ENCODE measurements around the gene CNFN.

Gene CNFN

GRCh38 chr19:42375415-42376176 lies 14.5 kb downstream of the CNFN start:
- DNase-seq (ENCODE audit: low spot score), result no peak

DNA sequence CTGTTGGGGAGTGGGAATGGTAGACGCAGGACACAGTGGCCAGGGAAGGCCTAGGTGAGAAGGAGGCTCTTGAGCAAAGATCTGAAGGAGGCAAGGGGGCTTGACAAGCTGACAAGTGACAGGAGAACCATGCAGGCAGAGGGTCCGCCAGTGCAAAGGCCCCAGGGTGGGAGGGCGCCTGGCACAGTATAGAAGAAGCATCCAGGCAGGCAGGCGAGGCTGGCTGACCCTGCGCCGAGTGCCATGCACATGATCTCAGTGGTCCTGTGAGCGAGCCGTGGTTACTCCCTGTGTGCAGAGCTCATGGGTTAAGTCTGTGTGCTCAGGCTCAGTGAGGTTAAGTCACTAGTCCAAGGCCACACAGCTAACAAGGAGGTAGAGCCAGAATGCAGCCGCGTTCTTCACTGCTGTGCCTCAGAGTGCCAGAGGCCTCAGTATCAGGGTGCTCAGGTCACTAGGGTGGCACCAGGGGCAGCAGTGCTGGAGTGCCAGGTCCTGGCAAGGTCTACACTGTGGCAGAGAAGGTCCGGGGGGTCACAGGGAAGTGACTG lies 15.2 kb downstream of the CNFN start:
- no peak for DNase-seq (ENCODE audit: low spot score)

GRCh38 chr19:42370626-42371175 lies 19.4 kb downstream of the CNFN start:
- DNase-seq (ENCODE audit: low spot score), result no peak

- DNase-seq (ENCODE audit: low spot score), result no peak
Observed at GRCh38 chr19:42370068-42370520, 20.0 kb downstream of the CNFN start.

- no peak for DNase-seq (ENCODE audit: low spot score)
Observed at GRCh38 chr19:42369433-42370067, 20.5 kb downstream of the CNFN start.

DNA sequence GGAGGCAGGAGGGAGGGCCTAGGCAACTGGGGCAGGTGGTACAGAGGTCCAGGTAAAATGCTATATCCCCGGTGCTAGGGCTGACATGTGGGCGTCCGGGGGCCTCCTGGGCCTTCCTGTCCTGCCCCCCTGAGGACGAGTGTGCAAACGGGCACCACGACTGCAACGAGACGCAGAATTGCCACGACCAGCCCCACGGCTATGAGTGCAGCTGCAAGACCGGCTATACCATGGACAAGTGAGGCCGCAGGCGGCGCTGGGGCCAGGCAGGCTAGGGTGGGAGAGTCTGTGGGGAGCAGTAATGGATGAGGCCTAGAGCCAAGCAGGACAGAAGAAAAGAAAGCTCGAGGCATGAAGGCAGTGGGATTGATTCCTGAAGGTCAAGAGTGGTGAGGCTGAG lies 21.3 kb downstream of the CNFN start:
- no peak for DNase-seq (ENCODE audit: low spot score)

DNA sequence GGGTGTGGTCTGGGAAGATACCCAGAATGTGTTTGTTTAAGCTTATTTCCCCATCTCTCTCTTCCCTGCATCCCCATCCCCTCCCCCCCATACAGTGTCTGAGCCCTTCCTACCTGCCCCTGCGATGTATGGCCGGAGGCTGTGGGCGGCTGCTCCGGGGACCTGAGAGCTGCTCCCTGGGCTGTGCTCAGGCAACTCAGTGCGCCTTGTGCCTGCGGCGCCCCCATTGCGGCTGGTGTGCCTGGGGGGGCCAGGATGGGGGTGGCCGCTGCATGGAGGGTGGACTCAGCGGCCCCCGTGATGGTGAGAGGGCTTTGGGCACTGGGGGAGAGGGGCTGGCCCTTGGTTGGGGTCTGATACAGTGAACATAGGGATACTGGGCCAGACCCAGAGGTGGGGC lies 21.7 kb downstream of the CNFN start:
- no peak for DNase-seq (ENCODE audit: low spot score)

DNA sequence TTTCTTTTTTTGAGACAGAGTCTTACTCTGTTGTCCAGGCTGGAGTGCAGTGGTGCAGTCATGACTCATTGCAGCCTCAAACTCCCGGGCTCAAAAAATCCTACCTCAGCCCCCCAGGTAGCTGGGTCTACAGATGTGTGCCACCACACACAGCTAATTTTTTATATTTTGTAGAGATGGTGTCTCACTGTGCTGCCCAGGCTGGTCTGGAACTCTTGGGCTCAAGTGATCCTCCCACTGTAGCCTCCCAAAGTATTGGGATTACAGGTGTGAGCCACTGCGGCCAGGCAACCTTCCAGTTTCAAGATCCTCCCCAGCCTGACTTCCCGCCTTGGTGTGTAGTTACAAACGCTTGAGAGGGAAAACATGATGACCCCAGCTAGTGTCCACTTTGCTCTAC lies 22.2 kb downstream of the CNFN start:
- DNase-seq (ENCODE audit: low spot score), result no peak

- no peak for DNase-seq (ENCODE audit: low spot score)
Observed at GRCh38 chr19:42366673-42367072, 23.4 kb downstream of the CNFN start.

GRCh38 chr19:42363614-42364346 lies 26.3 kb downstream of the CNFN start:
- no peak for DNase-seq (ENCODE audit: low spot score)

- no peak for DNase-seq (ENCODE audit: low spot score)
Observed at GRCh38 chr19:42362891-42363440, 27.1 kb downstream of the CNFN start.

DNA sequence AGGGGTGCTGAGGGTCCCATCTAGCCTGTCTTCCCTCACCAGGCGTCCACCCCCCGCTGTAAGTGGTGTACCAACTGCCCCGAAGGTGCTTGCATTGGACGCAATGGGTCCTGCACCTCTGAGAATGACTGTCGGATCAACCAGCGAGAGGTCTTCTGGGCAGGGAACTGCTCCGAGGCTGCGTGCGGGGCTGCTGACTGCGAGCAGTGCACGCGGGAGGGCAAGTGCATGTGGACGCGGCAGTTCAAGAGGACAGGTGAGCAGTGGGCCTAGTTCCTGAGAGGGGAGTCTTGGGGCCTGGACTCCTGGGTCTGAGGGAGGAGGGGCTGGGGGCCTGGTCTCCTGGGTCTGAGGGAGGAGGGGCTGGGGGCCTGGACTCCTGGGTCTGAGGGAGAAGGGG lies 27.8 kb downstream of the CNFN start:
- DNase-seq (ENCODE audit: low spot score), result no peak

DNA sequence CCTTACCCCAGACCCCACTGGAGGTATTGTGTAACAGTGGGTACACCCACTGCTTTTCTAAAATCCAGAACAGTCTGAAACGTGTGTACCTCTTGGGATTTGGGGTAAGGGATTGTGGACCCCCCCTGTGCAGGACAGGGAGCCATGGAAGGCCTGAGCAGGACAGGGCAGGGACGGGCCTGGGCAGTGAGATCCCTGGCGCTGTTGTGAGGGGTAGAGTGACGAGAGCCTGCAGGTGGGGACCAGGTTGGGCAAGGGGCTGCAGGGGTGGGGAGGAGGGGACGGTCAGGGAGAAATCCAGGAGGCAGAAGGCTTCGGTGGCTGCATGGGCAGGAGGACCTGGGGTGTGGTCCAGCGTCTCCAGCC lies 28.6 kb downstream of the CNFN start:
- DNase-seq (ENCODE audit: low spot score), result no peak

DNA sequence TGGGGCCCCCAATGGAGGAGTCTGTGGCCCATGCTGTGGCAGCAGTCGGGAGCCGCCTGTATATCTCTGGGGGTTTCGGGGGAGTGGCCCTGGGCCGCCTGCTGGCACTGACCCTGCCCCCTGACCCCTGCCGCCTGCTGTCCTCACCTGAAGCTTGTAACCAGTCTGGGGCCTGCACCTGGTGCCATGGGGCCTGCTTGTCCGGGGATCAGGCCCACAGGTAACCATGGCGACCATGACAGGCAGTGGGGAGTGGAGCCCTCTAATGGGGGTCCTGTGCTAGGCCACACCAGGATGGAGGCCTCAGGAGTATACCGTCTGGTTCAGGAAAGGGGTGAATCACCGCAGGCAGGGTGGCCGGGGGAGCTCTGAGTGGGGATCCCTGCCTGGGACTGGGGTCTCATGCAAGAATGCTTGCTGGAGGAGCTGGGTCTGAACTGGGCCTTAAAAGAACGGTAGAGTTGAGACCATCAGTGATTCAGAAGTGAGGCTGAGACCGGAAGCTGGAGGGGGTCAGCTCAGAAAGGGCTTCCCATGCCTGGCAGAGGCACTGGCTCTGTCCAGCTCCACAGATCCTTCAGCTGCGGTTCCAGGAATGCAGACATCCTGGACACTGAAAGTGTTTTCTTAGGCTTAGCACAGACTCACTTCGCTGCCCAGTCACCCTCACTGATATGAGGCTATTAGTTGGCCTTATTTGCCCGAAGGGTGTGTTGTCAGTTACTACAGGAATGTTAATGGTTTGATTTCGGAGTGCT lies 29.1 kb downstream of the CNFN start:
- no peak for DNase-seq (ENCODE audit: low spot score)

DNA sequence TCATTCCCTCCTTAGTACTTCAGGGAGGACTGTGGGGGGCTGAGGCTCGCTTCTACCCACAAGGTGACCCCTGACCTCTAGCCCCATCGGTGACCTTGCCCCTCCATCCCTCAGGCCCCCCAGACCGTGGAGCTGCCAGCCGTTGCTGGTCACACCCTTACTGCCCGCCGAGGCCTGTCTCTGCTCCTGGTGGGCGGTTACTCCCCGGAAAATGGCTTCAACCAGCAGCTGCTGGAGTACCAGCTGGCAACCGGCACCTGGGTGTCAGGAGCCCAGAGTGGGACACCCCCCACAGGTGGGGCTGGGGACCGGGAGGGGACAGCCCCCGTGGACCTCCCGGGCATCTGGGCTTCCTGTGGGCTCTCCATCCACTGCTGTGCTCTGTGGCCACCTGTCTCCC lies 32.8 kb downstream of the CNFN start:
- DNase-seq (ENCODE audit: low spot score), result no peak

DNA sequence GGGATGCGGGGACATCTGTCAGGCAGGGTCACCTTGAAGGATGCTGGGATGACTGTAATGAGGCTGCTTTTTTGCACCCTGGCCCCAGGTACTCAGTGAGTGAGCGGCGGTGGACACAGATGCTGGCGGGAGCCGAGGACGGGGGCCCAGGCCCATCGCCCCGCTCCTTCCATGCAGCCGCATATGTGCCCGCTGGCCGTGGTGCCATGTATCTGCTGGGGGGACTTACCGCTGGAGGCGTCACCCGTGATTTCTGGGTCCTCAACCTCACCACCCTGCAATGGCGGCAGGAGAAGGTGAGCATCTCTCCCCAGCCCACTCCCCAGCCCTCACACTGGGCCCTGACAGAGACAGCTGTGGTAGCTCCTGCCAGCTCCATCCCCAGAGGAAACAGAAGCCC lies 33.4 kb downstream of the CNFN start:
- no peak for DNase-seq (ENCODE audit: low spot score)

- DNase-seq (ENCODE audit: low spot score), result no peak
Observed at GRCh38 chr19:42355896-42356295, 34.2 kb downstream of the CNFN start.

GRCh38 chr19:42353341-42354015 lies 36.6 kb downstream of the CNFN start:
- DNase-seq (ENCODE audit: low spot score), result no peak

DNA sequence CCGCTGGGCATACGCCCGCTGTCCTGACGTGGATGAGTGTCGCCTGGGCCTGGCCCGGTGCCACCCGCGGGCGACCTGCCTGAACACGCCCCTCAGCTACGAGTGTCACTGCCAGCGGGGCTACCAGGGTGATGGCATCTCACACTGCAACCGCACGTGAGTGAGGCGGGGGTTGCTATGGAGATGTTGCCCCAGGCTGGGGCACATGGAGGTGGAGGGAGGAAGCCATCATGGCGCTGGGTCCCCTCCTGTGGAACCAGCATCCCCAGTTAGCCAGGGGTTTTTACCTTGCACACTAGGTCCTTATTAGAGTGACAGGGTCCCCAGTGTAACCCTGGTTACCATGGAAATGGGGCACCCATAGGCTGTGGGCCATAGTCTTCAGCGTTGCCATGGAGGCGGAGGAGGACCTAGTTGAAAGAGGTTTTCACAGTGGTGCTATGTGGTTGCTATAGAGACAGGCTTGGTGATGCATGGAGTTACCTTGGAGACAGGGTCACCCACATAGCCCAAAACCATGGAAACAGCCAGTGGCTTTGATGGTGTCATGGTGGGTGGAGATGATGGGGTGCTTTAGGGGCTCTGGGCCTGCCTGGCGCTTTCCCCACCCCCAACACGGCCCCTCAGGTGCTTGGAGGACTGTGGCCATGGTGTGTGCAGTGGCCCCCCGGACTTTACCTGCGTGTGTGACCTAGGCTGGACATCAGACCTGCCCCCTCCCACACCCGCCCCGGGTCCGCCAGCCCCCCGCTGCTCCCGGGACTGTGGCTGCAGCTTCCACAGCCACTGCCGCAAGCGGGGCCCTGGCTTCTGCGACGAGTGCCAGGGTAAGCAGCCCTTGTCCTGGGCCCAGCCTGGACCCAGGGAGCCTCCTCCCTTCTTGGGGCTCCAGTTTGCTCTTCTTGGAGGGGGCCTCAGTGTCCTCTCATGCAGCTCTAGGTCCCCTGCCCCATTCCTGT lies 37.5 kb downstream of the CNFN start:
- no peak for DNase-seq (ENCODE audit: low spot score)

Data from SW480 (cell line).